A549 (cell line): ENCODE data around the gene TRA2B.

Experiments used
- CHD4 ChIP-seq: fragments of 200-600 bp; sonication (generic); IDR thresholded peaks from 2 replicates; pipeline ENCODE4 v1.6.1; 2016; ENCODE audit warnings: antibody characterized with exemption, mild to moderate bottlenecking, borderline replicate concordance
- CTCF ChIP-seq: fragments of >200 bp; sonication (Bioruptor Twin); formaldehyde crosslinking; IDR thresholded peaks from 3 replicates; pipeline ENCODE4 v1.5.1; 2016
- RNF2 ChIP-seq: fragments of 200-600 bp; sonication (generic); IDR thresholded peaks from 2 replicates; pipeline ENCODE4 v1.6.1; 2016; ENCODE audit warnings: low read depth, mild to moderate bottlenecking, antibody characterized with exemption, moderate library complexity, borderline replicate concordance
- TP53 ChIP-seq: fragments of 250-450 bp; sonication (Bioruptor Pico); IDR thresholded peaks from 2 replicates; pipeline ENCODE4 v1.5.0; 2021; ENCODE audit warnings: mild to moderate bottlenecking, moderate library complexity
- TF ChIP-seq, protein P1 (sequence below): IDR thresholded peaks from 2 replicates; pipeline ENCODE4 v1.6.1; 2012

- TF ChIP-seq CTCF (no peak), TP53 (CRISPR knock-in tag) (no peak), RNF2 (no peak), CHD4 (no peak)
- TF ChIP-seq, protein P1, sequence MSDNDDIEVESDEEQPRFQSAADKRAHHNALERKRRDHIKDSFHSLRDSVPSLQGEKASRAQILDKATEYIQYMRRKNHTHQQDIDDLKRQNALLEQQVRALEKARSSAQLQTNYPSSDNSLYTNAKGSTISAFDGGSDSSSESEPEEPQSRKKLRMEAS: no peak
Observed at GRCh38 chr3:185887066-185887465, 50.7 kb downstream of the TRA2B start.
